IPS-18c (cell line): ENCODE data around the gene SERPINE3.

Experiments used
- H3K4me3 ChIP-seq: 2 replicates; pipeline ENCODE4 v1.7.0; 2013; ENCODE audit warnings: low read depth, mild to moderate bottlenecking, low read length, moderate library complexity; ENCODE audit not compliant: insufficient read depth
- H3K9me3 ChIP-seq: one replicate; pipeline ENCODE4 v1.6.1; 2013; ENCODE audit warnings: mild to moderate bottlenecking, low read length, moderate library complexity; ENCODE audit not compliant: control insufficient read depth, insufficient read depth

Gene SERPINE3

GRCh38 chr13:51339354-51339753 lies at the start of gene SERPINE3:
SERPINE3 (plus strand) TSS chr13:51339691; CDS start chr13:51341092, 1,401 bp downstream.
- no peak within 1 kb of the TSS for H3K4me3 ChIP-seq
- no peaks in the 10 kb centered on the region for H3K9me3 ChIP-seq

- H3K9me3 ChIP-seq, result no peaks in the 10 kb centered on the region
Measured at GRCh38 chr13:51291341-51291740, 48.1 kb upstream of the SERPINE3 start.

GRCh38 chr13:51292000-51292565 lies 47.4 kb upstream of the SERPINE3 start:
- H3K4me3 ChIP-seq, result no peak overlapping the region
- no peaks in the 10 kb centered on the region for H3K9me3 ChIP-seq

More at GRCh38 chr13:51291341-51291740, 48.1 kb upstream of the SERPINE3 start:
- no peak overlapping the region for H3K4me3 ChIP-seq

DNA sequence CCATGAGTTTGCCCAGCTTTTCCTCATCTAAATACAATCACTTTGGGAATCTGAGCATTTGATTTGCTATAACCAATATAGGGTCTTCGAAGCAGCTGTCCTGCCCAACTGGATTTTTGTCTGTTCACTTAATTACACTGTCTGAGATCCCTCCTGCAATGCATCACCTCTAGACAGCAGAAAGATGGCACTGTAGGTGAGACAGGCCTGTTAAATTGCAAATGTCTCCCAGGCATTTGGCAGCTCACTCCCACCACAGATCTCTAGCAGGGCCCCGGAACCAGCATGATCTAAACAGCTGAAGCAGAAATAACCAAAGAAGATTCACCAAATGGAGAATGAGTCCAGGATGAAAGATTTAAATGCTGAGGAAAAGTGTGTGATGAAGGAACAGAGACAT lies 41.9 kb upstream of the SERPINE3 start:
- no peaks in the 10 kb centered on the region for H3K9me3 ChIP-seq

GRCh38 chr13:51298812-51299211 lies 40.7 kb upstream of the SERPINE3 start:
- Histone ChIP-seq H3K4me3 (no peak overlapping the region), H3K9me3 (no peaks in the 10 kb centered on the region)

More for the DNA sequence above, 41.9 kb upstream of the SERPINE3 start:
- no peak overlapping the region for H3K4me3 ChIP-seq

DNA sequence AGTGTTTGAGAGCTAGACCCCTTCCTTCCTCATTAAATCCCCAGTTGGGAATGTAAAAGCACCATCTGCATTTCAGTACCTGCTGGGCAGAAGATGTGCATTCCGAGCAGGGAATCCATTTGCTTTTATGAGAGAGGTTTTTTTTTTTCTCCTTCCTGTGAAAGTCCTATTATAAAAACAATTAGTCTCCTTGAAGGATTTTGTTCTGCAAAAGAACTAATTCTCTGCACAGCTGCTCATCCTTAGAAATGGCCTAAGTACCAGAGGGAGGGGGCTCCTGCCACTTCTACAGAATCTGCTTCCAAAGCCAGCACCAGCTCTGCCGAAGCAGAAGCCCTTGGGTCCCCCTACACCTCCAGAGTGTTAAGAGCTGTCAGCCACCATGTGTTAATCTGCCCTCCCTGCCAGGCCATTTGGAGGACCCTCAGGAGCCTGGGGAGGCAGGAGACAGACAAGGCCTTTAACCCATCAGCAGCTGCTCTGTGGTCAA lies 36.4 kb upstream of the SERPINE3 start:
- Histone ChIP-seq H3K9me3 (no peaks in the 10 kb centered on the region), H3K4me3 (no peak overlapping the region)

- Histone ChIP-seq H3K9me3 (no peaks in the 10 kb centered on the region), H3K4me3 (no peak overlapping the region)
Measured at GRCh38 chr13:51303882-51304281, 35.6 kb upstream of the SERPINE3 start.

DNA sequence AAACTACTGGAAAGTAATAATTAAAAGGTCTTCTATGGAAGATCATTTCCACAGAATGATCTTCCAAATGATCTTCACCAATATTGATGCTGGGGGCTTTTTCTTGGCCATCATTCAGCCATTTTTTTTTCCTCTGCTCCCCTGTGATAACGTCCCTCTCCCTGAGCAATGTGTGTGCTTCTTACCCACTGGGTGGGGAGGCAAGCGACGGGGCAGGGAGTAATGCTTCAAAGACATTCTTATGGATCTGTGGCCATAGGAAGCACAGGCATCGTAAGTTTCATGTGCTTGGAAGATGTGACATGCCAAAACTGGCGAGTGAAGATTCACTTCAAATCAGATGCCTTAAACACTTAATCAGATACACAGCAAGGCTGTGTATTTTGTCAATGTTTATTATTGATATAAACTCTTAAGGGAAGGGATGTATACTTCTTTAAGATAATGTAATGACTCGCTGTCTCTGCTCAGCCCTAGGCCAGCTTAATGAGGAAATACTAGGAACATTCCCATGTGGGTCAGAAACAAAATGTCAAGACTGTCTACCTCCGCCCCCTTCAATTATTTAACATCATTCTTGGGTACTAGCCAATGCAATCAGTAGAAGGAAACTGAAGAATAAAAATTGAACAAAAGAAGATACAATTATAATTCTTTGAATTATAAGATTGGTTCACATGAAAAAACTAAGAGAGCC lies 34.1 kb upstream of the SERPINE3 start:
- Histone ChIP-seq H3K9me3 (no peaks in the 10 kb centered on the region), H3K4me3 (no peak overlapping the region)

GRCh38 chr13:51308781-51309180 lies 30.7 kb upstream of the SERPINE3 start:
- Histone ChIP-seq H3K9me3 (no peaks in the 10 kb centered on the region), H3K4me3 (no peak overlapping the region)

- Histone ChIP-seq H3K4me3 (no peak overlapping the region), H3K9me3 (no peaks in the 10 kb centered on the region)
Measured at GRCh38 chr13:51311231-51311630, 28.3 kb upstream of the SERPINE3 start.

- H3K4me3 ChIP-seq, result no peak overlapping the region
Measured at GRCh38 chr13:51311957-51312520, 27.5 kb upstream of the SERPINE3 start.

GRCh38 chr13:51313619-51314018 lies 25.9 kb upstream of the SERPINE3 start:
- H3K9me3 ChIP-seq, result no peaks in the 10 kb centered on the region
- H3K4me3 ChIP-seq, result no peak overlapping the region

More at GRCh38 chr13:51311957-51312520, 27.5 kb upstream of the SERPINE3 start:
- H3K9me3 ChIP-seq, result no peaks in the 10 kb centered on the region

DNA sequence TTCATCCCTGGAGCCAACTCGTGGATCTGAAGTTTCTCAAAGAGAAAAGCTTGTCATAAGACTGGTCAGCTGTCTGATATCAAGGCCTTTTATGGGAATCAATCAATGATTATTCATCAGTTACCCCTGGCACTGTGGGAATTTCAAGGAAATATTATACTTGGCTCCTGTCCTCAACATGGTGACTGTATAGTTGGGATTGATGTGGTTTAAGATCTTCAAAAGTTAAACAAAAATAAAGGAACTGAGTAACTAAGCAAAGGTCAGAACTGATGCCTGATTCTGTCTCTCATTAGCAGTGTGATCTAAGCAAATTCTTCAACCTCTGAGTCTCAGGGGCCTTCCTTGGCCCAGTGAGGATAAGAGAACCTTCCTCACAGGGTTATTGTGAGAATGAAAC lies 22.2 kb upstream of the SERPINE3 start:
- Histone ChIP-seq H3K4me3 (no peak overlapping the region), H3K9me3 (no peaks in the 10 kb centered on the region)

DNA sequence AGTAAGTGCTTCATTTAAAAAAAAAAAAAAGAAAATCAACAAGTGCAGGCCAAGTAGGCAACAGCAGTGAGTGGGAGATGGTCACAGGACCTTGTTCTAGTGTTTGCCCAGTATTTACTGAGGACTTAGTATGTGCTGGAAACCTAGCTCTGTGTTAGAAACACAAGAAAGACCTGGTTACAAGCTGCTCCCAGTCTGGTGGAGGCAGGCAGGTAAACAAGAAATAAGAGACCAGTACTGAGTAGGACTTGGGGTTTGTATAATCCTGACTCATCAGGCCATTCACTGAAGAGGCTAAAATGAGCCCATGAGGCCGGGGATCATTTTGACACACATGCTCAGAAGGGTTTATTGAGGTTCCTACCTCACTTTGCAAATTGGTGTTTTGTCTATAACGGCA lies 21.5 kb upstream of the SERPINE3 start:
- Histone ChIP-seq H3K4me3 (no peak overlapping the region), H3K9me3 (no peaks in the 10 kb centered on the region)

DNA sequence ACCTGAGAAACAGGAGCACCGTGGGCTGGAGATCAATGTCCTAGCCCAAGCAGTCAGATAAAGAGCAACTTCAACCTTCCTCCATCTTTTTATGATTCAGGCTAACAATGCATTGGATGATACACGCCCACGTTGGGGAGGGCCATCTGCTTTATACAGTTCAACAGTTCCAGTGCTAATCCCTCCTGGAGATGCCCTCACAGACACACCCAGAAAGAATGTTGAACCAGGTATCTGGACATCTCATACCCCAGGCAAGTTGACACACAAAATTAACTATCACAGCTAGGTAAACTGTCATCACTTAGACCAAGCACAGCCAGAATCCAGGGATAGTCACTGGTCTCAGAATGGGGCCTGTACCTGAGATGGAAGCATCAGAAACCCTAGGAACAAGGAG lies 20.6 kb upstream of the SERPINE3 start:
- Histone ChIP-seq H3K9me3 (no peaks in the 10 kb centered on the region), H3K4me3 (no peak overlapping the region)

DNA sequence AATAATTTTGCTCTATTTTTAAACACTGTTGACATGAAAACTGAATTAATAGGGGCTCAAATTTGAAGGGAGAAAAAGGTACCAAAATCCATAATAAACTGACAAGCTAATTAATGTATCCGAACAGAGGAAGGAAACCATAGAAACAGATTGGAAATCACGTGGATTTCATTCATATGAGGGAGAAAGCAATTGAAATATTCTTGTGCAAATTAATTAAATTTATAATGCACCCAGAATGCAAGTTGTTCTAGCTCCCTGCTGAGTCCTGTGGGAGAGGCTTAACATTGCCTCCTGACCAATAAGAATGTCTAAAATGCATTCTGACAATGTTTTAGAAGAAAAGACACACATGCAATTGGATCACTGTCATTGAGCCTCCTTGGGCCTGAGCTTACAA lies 17.7 kb upstream of the SERPINE3 start:
- no peak overlapping the region for H3K4me3 ChIP-seq
- no peaks in the 10 kb centered on the region for H3K9me3 ChIP-seq

GRCh38 chr13:51322826-51323225 lies 16.7 kb upstream of the SERPINE3 start:
- no peak overlapping the region for H3K4me3 ChIP-seq

DNA sequence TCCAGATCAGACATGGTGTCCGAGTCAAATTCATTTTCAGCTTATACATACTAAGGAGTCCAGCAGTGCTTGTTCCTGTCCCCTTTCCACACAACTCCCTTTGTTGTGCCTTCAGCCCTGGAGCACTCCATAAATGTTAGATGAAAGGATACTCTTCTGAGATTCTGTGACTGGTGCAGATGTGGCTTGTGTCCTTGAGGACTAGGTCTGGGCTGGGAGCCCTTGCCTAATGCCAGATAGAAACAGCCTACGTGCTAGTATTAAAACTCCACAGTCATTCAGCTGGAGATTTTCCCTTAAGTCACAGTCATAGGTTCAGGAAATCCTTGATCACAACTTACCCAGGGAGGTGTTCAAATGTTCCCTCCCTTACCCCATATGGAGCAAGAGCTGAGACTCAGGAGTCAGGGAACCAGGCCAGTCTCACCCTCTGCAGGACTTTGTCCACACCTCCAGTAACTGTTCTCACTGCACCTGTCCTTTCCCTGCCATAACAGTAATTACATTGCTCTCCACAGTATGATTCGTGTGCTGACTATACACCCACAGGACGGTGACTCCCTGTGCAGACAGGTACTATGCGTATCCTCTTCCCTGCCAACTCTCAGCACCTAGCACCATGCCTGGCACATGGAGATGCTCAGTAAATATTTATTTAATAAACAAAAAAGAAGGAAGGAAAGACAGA lies 15.5 kb upstream of the SERPINE3 start:
- Histone ChIP-seq H3K9me3 (no peaks in the 10 kb centered on the region), H3K4me3 (no peak overlapping the region)

More at GRCh38 chr13:51322826-51323225, 16.7 kb upstream of the SERPINE3 start:
- H3K9me3 ChIP-seq, result no peaks in the 10 kb centered on the region
